ENCODE results near the gene TBX3.
A peak's percentile ranks its signal among the peaks of the same experiment; 100 is the strongest.

TBX3 gene

DNA sequence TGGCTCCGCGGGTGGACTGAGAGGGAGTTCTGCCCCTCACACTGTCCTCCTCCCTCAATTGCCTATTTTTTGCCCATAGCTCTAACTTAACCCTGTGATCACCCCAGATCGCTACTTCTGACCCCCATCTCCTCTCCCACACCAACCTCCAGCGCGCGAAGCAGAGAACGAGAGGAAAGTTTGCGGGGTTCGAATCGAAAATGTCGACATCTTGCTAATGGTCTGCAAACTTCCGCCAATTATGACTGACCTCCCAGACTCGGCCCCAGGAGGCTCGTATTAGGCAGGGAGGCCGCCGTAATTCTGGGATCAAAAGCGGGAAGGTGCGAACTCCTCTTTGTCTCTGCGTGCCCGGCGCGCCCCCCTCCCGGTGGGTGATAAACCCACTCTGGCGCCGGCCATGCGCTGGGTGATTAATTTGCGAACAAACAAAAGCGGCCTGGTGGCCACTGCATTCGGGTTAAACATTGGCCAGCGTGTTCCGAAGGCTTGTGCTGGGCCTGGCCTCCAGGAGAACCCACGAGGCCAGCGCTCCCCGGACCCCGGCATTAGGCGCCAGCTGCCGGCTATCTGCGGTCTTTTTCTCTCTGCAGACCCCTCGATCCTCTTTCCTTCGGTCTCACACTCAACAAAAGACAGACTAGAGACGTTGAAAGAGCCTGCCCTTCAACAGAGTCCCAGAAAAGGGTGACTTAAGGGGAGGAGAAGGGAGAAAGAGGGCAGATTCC, 3.0 kb upstream of the TBX3 start:
- Histone ChIP-seq H3K4me3 (ENCODE audit: low read depth in 1 of 2, low read length in 2 of 2) (no peak overlapping the region), H3K36me3 (ENCODE audit: control insufficient read depth in 1 of 2, insufficient read depth in 2 of 2, low read length in 2 of 2) (no peaks in the 10 kb centered on the region), H3K27ac (ENCODE audit: low read length) (no peak overlapping the region), H3K27me3 (ENCODE audit: low read depth, low read length) (peaks cover 22% of the 10 kb centered on the region), H3K4me1 (ENCODE audit: control insufficient read depth in 1 of 2, insufficient read depth in 2 of 2, low read length in 2 of 2) (peaks cover 0 to 10% of the 10 kb centered on the region in 2 donors), H3K9me3 (ENCODE audit: control insufficient read depth in 1 of 2, low read length in 2 of 2) (no peaks in the 10 kb centered on the region)

DNA sequence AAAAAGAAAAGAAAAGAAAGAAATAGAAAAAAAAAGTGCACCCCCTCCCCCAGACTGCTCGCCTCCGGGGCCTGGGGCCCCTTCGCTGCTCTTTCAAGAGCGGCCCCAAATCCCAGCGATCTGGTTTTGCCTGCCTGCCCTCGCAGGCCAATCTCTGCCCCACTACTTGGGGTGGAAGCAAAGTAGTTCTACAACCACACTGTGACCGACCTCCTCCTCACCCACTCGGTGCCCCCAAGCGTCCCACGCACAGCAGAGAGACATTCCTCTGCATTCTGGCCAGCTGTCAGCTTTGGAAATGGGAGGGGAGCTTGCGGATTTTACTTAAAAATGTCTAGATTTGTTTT, 2.4 kb upstream of the TBX3 start:
- Histone ChIP-seq H3K9me3 (ENCODE audit: control insufficient read depth in 1 of 2, low read length in 2 of 2) (no peaks in the 10 kb centered on the region), H3K27me3 (ENCODE audit: low read depth, low read length) (peaks cover 17% of the 10 kb centered on the region), H3K4me1 (ENCODE audit: control insufficient read depth in 1 of 2, insufficient read depth in 2 of 2, low read length in 2 of 2) (peaks cover 0 to 9% of the 10 kb centered on the region in 2 donors), H3K4me3 (ENCODE audit: low read depth in 1 of 2, low read length in 2 of 2) (no peak overlapping the region), H3K36me3 (ENCODE audit: control insufficient read depth in 1 of 2, insufficient read depth in 2 of 2, low read length in 2 of 2) (no peaks in the 10 kb centered on the region), H3K27ac (ENCODE audit: low read length) (no peak overlapping the region)

DNA sequence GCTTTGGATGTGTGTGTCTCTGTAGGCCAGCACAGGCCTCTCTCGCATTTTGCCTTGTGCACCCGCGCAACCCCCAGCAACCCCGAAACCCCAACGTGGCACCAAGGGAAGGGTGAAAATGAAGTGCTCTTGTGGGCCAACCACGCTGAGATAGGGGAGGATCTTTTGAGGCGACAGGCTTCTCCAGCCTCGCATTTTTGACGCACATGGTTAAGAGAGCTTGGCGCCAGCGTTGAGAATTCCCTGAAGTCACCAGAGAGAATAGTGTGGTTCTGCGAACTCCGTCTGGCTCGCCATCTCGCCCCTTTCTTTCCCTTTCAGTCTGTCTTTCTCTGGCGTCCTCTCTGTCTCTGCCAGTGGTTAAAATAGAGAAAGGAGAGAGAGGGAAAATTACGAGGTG, 1.9 kb upstream of the TBX3 start:
- H3K27me3 ChIP-seq (ENCODE audit: low read depth, low read length) = peaks cover 12% of the 10 kb centered on the region
- no peaks in the 10 kb centered on the region for H3K36me3 ChIP-seq (ENCODE audit: control insufficient read depth in 1 of 2, insufficient read depth in 2 of 2, low read length in 2 of 2)
- no peak overlapping the region for H3K27ac ChIP-seq (ENCODE audit: low read length)
- no peak overlapping the region for H3K4me3 ChIP-seq (ENCODE audit: low read depth in 1 of 2, low read length in 2 of 2)
- peaks cover 0 to 9% of the 10 kb centered on the region in 2 donors for H3K4me1 ChIP-seq (ENCODE audit: control insufficient read depth in 1 of 2, insufficient read depth in 2 of 2, low read length in 2 of 2)
- H3K9me3 ChIP-seq (ENCODE audit: control insufficient read depth in 1 of 2, low read length in 2 of 2) = no peaks in the 10 kb centered on the region

- H3K9me3 ChIP-seq (ENCODE audit: control insufficient read depth in 1 of 2, low read length in 2 of 2) = no peaks in the 10 kb centered on the region
- H3K4me3 ChIP-seq (ENCODE audit: low read depth in 1 of 2, low read length in 2 of 2) = peak overlapping the region; percentile 85 to 86
- H3K27me3 ChIP-seq (ENCODE audit: low read depth, low read length) = peaks cover 7% of the 10 kb centered on the region
- no peaks in the 10 kb centered on the region for H3K36me3 ChIP-seq (ENCODE audit: control insufficient read depth in 1 of 2, insufficient read depth in 2 of 2, low read length in 2 of 2)
- H3K27ac ChIP-seq (ENCODE audit: low read length) = peak overlapping the region; percentile 37
- H3K4me1 ChIP-seq (ENCODE audit: control insufficient read depth in 1 of 2, insufficient read depth in 2 of 2, low read length in 2 of 2) = peaks cover 0 to 9% of the 10 kb centered on the region in 2 donors
Measured at GRCh38 chr12:114685320-114685781, 1.4 kb upstream of the TBX3 start.

- Histone ChIP-seq H3K4me3 (ENCODE audit: low read depth in 1 of 2, low read length in 2 of 2) (peak overlapping the region; percentile 85 to 86), H3K27me3 (ENCODE audit: low read depth, low read length) (peaks cover 6% of the 10 kb centered on the region), H3K27ac (ENCODE audit: low read length) (peak overlapping the region; percentile 37), H3K36me3 (ENCODE audit: control insufficient read depth in 1 of 2, insufficient read depth in 2 of 2, low read length in 2 of 2) (no peaks in the 10 kb centered on the region), H3K4me1 (ENCODE audit: control insufficient read depth in 1 of 2, insufficient read depth in 2 of 2, low read length in 2 of 2) (peaks cover 0 to 11% of the 10 kb centered on the region in 2 donors), H3K9me3 (ENCODE audit: control insufficient read depth in 1 of 2, low read length in 2 of 2) (no peaks in the 10 kb centered on the region)
Measured at GRCh38 chr12:114684870-114685273, 897 bp upstream of the TBX3 start.

- no peaks in the 10 kb centered on the region for H3K36me3 ChIP-seq (ENCODE audit: control insufficient read depth in 1 of 2, insufficient read depth in 2 of 2, low read length in 2 of 2)
- H3K27ac ChIP-seq (ENCODE audit: low read length) = peak overlapping the region; percentile 96
- peak overlapping the region; percentile 85 to 86 for H3K4me3 ChIP-seq (ENCODE audit: low read depth in 1 of 2, low read length in 2 of 2)
- peaks cover 6% of the 10 kb centered on the region for H3K27me3 ChIP-seq (ENCODE audit: low read depth, low read length)
- H3K9me3 ChIP-seq (ENCODE audit: control insufficient read depth in 1 of 2, low read length in 2 of 2) = no peaks in the 10 kb centered on the region
- peaks cover 0 to 15% of the 10 kb centered on the region in 2 donors for H3K4me1 ChIP-seq (ENCODE audit: control insufficient read depth in 1 of 2, insufficient read depth in 2 of 2, low read length in 2 of 2)
Measured at GRCh38 chr12:114683709-114684097, 272 bp downstream of the TBX3 start.

DNA sequence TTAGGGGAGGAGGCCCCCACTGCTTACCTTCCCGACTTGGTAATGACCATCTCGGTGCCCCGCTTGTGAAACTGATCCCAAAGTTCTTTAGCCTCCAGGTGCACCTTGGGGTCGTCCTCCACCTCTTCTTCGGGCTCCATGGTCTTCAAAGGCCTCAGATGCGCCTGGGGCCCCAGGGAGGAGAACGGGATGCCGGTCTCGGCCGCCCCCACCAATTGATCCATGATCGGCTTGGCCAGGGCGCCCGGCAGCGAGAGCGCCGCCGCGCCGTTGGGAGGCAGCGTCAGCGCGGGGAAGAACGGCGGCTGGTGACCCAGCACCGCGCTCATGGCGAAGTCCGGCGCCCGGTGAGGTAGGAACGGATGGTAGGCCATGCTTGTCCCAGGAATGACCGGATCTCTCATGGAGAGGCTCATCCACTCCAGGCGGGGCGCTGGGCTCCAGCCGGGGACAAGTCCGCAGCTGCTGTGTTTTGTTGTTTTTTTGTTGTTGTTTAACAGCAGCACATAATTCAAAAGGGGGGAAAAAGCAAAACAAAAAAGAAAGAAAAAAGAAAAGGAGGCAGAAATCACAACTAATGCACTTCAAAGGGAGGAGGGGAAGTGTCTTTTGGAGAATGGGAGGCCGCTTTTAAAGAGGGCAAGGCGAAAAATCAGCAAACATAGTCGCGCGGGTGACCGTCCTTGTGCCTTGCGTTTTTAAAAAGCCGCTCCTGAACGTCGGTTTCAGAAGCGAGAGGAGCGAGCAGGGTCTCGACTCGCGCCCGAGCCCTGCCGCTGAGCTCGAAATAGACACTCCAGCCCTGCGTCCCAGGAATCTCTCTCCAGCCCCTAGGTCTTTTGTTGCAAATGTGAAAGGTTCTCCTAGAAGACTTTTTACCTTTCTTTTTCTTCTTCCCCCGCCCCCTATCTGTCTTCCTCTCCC, 928 bp downstream of the TBX3 start:
- H3K27me3 ChIP-seq (ENCODE audit: low read depth, low read length) = peaks cover 6% of the 10 kb centered on the region
- peaks cover 0 to 15% of the 10 kb centered on the region in 2 donors for H3K4me1 ChIP-seq (ENCODE audit: control insufficient read depth in 1 of 2, insufficient read depth in 2 of 2, low read length in 2 of 2)
- no peaks in the 10 kb centered on the region for H3K9me3 ChIP-seq (ENCODE audit: control insufficient read depth in 1 of 2, low read length in 2 of 2)

DNA sequence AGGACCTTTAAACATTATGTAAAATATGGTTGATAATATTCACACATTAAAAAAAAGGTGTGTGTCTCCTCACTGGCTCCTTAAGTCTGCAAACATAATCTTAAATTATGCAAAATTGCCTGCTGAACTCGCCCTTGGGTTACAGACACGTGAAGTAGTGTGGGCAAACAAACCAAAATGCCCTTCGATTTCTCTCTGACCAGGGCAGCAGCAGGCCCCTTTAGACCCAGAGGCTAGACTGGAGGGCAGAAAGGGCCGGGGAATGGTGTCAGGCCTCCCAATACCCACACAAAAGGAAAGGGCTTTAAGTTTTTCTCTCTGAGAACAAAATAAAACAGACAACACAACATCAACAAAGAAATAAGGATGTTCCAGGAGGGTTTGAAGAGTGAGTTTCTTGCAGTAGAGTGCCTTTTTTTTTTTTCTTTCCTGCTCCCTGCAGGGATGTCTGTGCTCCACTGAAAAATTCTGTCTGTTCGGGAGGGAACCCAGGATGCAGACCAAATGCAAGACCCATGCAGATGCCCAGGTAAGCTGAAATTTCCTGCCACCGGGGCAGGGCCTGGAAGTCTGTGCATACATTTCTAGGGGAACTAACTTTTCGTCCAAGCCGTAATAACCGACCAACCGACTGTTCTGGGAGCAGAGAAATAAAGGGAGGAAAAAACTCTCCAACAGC, 1.7 kb downstream of the TBX3 start:
- Histone ChIP-seq H3K27me3 (ENCODE audit: low read depth, low read length) (peaks cover 6% of the 10 kb centered on the region), H3K36me3 (ENCODE audit: control insufficient read depth in 1 of 2, insufficient read depth in 2 of 2, low read length in 2 of 2) (no peaks in the 10 kb centered on the region), H3K9me3 (ENCODE audit: control insufficient read depth in 1 of 2, low read length in 2 of 2) (no peaks in the 10 kb centered on the region), H3K4me1 (ENCODE audit: control insufficient read depth in 1 of 2, insufficient read depth in 2 of 2, low read length in 2 of 2) (peaks cover 0 to 15% of the 10 kb centered on the region in 2 donors), H3K4me3 (ENCODE audit: low read depth in 1 of 2, low read length in 2 of 2) (peak overlapping the region; percentile 85 to 86), H3K27ac (ENCODE audit: low read length) (peak overlapping the region; percentile 96)

More for the DNA sequence above, 928 bp downstream of the TBX3 start:
- Histone ChIP-seq H3K4me3 (ENCODE audit: low read depth in 1 of 2, low read length in 2 of 2) (peak overlapping the region; percentile 85 to 86), H3K36me3 (ENCODE audit: control insufficient read depth in 1 of 2, insufficient read depth in 2 of 2, low read length in 2 of 2) (no peaks in the 10 kb centered on the region), H3K27ac (ENCODE audit: low read length) (peak overlapping the region; percentile 96)

DNA sequence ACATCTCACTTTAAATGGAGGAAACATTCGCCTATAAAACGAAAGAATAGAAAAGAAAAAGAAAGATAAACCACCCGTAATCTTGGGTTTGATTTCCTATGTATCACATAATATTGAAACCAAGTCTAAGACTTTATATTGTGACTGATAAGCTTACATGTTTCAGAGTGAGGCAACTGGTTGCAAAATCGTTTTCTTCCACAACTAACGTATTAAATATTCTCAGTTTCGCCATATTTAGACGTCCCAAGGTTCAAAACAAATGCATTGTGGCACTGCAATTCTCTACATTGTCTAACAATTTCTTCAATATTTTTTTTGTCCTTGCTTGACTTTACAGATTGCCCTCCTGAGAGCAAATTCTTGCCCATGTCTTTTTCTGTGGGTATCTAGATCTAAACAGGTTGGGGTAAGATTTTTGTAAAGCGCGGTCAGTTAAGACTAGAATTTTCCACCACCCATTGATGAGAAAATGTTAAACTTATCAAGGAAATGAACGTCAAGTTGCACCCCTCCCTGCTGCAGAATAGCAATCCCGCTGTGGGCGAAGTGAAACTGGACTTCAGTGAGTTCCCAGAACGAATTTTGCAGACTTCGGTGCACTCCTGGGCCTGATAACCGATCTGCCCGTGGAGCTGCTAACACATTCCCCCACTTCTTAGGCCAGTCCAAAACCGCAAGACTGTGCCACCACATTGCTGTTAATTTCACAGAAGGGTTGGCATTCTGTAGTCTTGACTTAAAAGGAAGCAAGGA, 2.7 kb downstream of the TBX3 start:
- Histone ChIP-seq H3K4me1 (ENCODE audit: control insufficient read depth in 1 of 2, insufficient read depth in 2 of 2, low read length in 2 of 2) (peaks cover 0 to 15% of the 10 kb centered on the region in 2 donors), H3K27ac (ENCODE audit: low read length) (peak overlapping the region; percentile 96), H3K9me3 (ENCODE audit: control insufficient read depth in 1 of 2, low read length in 2 of 2) (no peaks in the 10 kb centered on the region), H3K36me3 (ENCODE audit: control insufficient read depth in 1 of 2, insufficient read depth in 2 of 2, low read length in 2 of 2) (peaks cover 0 to 3% of the 10 kb centered on the region in 2 donors), H3K4me3 (ENCODE audit: low read depth in 1 of 2, low read length in 2 of 2) (peak overlapping the region; percentile 85 to 86), H3K27me3 (ENCODE audit: low read depth, low read length) (peaks cover 2% of the 10 kb centered on the region)

DNA sequence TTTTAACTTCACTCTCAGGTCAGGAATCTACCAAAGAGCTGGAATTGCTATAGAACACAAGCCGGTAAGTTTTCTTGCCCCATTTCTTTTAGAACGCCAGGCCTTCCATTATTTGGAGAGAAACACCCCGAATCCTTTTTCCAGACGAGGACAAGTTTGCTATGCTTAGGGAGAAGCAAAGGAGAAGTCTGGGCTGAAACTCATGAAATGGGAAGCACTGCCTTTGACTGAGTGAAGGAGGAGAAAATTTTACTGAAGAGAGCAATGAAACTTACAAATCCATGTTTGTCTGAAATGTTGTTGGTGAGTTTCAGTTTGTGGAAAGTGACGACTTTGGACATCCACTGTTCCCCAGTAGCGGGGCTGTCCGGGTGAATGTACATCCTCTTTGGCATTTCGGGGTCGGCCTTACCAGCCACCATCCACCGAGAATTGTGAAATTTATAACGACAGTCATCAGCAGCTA, 3.3 kb downstream of the TBX3 start:
- no peaks in the 10 kb centered on the region for H3K9me3 ChIP-seq (ENCODE audit: control insufficient read depth in 1 of 2, low read length in 2 of 2)
- H3K27ac ChIP-seq (ENCODE audit: low read length) = peak overlapping the region; percentile 96
- peaks cover 0 to 9% of the 10 kb centered on the region in 2 donors for H3K36me3 ChIP-seq (ENCODE audit: control insufficient read depth in 1 of 2, insufficient read depth in 2 of 2, low read length in 2 of 2)
- H3K27me3 ChIP-seq (ENCODE audit: low read depth, low read length) = peaks cover 3% of the 10 kb centered on the region
- H3K4me3 ChIP-seq (ENCODE audit: low read depth in 1 of 2, low read length in 2 of 2) = peak overlapping the region; percentile 85 to 86
- H3K4me1 ChIP-seq (ENCODE audit: control insufficient read depth in 1 of 2, insufficient read depth in 2 of 2, low read length in 2 of 2) = peaks cover 0 to 19% of the 10 kb centered on the region in 2 donors
